IMR-90 (cell line): Measurements from ENCODE around the gene VIPR2.

Source experiments
- BHLHE40 ChIP-seq: fragments of 150-350 bp; IDR thresholded peaks from 2 replicates; pipeline ENCODE4 v1.6.1; 2016; ENCODE audit warnings: mild to moderate bottlenecking, low read depth, low read length
- MAZ ChIP-seq: IDR thresholded peaks from 2 replicates; pipeline ENCODE4 v1.6.1; 2012; ENCODE audit warnings: low read depth, mild to moderate bottlenecking, low read length, improper control_type of control experiment, moderate library complexity, borderline replicate concordance
- MXI1 ChIP-seq: IDR thresholded peaks from 2 replicates; pipeline ENCODE4 v1.6.1; 2012; ENCODE audit warnings: low read depth, mild to moderate bottlenecking, low read length, moderate library complexity, borderline replicate concordance
- NFE2L2 ChIP-seq: fragments of 150-350 bp; IDR thresholded peaks from 2 replicates; pipeline ENCODE4 v1.6.1; 2016; ENCODE audit warnings: low read depth, mild to moderate bottlenecking, low read length
- POLR2A ChIP-seq: IDR thresholded peaks from 2 replicates; pipeline ENCODE4 v1.6.1; 2012; ENCODE audit warnings: mild to moderate bottlenecking, low read depth, low read length
- RAD21 ChIP-seq: IDR thresholded peaks from 2 replicates; pipeline ENCODE4 v1.6.1; 2012; ENCODE audit warnings: low read length, improper control_type of control experiment
- TF ChIP-seq, protein P1 (sequence below): fragments of 150-350 bp; IDR thresholded peaks from 2 replicates; pipeline ENCODE4 v1.6.1; 2017; ENCODE audit warnings: mild to moderate bottlenecking, antibody characterized with exemption, low read length, low read depth
- TF ChIP-seq, protein P2 (sequence below): conservative IDR thresholded peaks from 2 replicates; pipeline ENCODE4 v1.5.1; 2012; ENCODE audit warnings: mild to moderate bottlenecking, low read depth, low read length, improper control_type of control experiment
- TF ChIP-seq, protein P3 (sequence below): fragments of 150-350 bp; IDR thresholded peaks from 2 replicates; pipeline ENCODE4 v1.6.1; 2016; ENCODE audit warnings: low read depth, mild to moderate bottlenecking, low read length, moderate library complexity, borderline replicate concordance

DNA sequence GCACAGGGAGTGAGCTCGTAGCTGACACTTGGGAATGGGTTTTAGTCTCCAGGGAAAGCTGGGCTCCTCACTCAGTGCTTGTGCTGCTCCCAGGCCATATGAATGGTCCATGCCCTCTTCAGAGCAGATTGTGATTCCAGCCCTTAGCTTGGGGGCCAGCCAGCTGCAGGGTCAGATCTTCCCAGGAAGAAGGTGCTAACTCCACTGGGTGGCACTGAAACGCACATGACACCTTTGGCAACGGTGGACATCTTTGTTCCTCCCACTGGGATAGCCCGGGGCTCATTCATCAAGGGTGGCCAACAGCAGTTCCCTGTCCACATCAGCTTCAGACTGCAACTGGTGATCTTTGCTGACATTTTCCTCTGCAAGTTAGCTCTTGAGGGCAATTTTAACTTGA, 159.1 kb downstream of the VIPR2 start:
- TF ChIP-seq, protein P1, sequence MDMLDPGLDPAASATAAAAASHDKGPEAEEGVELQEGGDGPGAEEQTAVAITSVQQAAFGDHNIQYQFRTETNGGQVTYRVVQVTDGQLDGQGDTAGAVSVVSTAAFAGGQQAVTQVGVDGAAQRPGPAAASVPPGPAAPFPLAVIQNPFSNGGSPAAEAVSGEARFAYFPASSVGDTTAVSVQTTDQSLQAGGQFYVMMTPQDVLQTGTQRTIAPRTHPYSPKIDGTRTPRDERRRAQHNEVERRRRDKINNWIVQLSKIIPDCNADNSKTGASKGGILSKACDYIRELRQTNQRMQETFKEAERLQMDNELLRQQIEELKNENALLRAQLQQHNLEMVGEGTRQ, result no peak
- TF ChIP-seq BHLHE40 (no peak), RAD21 (no peak), POLR2A (no peak), NFE2L2 (no peak), MAZ (no peak), MXI1 (no peak)
- TF ChIP-seq, protein P2, sequence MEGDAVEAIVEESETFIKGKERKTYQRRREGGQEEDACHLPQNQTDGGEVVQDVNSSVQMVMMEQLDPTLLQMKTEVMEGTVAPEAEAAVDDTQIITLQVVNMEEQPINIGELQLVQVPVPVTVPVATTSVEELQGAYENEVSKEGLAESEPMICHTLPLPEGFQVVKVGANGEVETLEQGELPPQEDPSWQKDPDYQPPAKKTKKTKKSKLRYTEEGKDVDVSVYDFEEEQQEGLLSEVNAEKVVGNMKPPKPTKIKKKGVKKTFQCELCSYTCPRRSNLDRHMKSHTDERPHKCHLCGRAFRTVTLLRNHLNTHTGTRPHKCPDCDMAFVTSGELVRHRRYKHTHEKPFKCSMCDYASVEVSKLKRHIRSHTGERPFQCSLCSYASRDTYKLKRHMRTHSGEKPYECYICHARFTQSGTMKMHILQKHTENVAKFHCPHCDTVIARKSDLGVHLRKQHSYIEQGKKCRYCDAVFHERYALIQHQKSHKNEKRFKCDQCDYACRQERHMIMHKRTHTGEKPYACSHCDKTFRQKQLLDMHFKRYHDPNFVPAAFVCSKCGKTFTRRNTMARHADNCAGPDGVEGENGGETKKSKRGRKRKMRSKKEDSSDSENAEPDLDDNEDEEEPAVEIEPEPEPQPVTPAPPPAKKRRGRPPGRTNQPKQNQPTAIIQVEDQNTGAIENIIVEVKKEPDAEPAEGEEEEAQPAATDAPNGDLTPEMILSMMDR, result no peak
- TF ChIP-seq, protein P3, sequence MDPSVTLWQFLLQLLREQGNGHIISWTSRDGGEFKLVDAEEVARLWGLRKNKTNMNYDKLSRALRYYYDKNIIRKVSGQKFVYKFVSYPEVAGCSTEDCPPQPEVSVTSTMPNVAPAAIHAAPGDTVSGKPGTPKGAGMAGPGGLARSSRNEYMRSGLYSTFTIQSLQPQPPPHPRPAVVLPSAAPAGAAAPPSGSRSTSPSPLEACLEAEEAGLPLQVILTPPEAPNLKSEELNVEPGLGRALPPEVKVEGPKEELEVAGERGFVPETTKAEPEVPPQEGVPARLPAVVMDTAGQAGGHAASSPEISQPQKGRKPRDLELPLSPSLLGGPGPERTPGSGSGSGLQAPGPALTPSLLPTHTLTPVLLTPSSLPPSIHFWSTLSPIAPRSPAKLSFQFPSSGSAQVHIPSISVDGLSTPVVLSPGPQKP, result no peak
